PC-9 (cell line): ENCODE measurements around the gene FGF9. TPM values are rescaled to one million over a fixed set of nuclear protein-coding genes. Genes with fewer than 3 reads are reported as not detected.

ENCODE experiments used
- BruUV-seq: library from RNA; stranded (reverse); fragments of 400-500 nt; replicated peaks from 2 replicates; lab custom pipeline; 2021; lab: Mats Ljungman, UMichigan
- CTCF ChIA-PET: fragments of 300-600 bp; sonication (Branson Sonifier 250); formaldehyde crosslinking; loops from one replicate; lab custom pipeline; 2022; ENCODE audit warnings: antibody characterized with exemption; lab: Charles Lee
- POLR2A ChIA-PET: fragments of 300-600 bp; sonication (Branson Sonifier 250); formaldehyde crosslinking; loops from one replicate; lab custom pipeline; 2022; ENCODE audit warnings: antibody characterized with exemption; ENCODE audit not compliant: unreplicated experiment; lab: Charles Lee
- DNase-seq, 2 experiments: peaks; one replicate each; pipeline versions ENCODE4 v3.0.0 to v3.0.0-alpha.2; 2015 to 2022; ENCODE audit warnings: mixed read lengths in 1 of 2
- H2AFZ ChIP-seq: fragments of 200-600 bp; sonication (generic); 2 replicates; pipeline ENCODE4 v1.8.1; 2017; ENCODE audit warnings: antibody characterized with exemption
- H3F3A ChIP-seq: fragments of 200-600 bp; sonication (generic); 2 replicates; pipeline ENCODE4 v1.8.1; 2017; ENCODE audit warnings: antibody characterized with exemption, mild to moderate bottlenecking, low read depth; ENCODE audit not compliant: insufficient read depth
- H3K27ac ChIP-seq: fragments of 200-600 bp; sonication (generic); 2 replicates; pipeline ENCODE4 v1.6.1; 2016; ENCODE audit warnings: mixed run types
- H3K27me3 ChIP-seq: fragments of 200-600 bp; sonication (generic); 2 replicates; pipeline ENCODE4 v1.6.1; 2016; ENCODE audit warnings: low read depth, mixed run types; ENCODE audit not compliant: insufficient read depth
- H3K36me3 ChIP-seq: fragments of 200-600 bp; sonication (generic); 2 replicates; pipeline ENCODE4 v1.6.1; 2016; ENCODE audit warnings: low read depth, mixed run types
- H3K4me1 ChIP-seq: fragments of 200-600 bp; sonication (generic); replicated peaks from 2 replicates; pipeline ENCODE4 v1.6.1; 2016; ENCODE audit warnings: mixed run types; ENCODE audit not compliant: insufficient read depth
- H3K4me2 ChIP-seq: fragments of 200-600 bp; sonication (generic); 2 replicates; pipeline ENCODE4 v1.6.1; 2017; ENCODE audit warnings: mixed run types
- H3K4me3 ChIP-seq: fragments of 200-600 bp; sonication (generic); 2 replicates; pipeline ENCODE4 v1.6.1; 2016; ENCODE audit warnings: mixed run types
- H3K79me2 ChIP-seq: fragments of 200-600 bp; sonication (generic); 2 replicates; pipeline ENCODE4 v1.6.1; 2017; ENCODE audit warnings: low read depth, mixed run types
- H3K9me2 ChIP-seq: fragments of 200-600 bp; sonication (generic); 2 replicates; pipeline ENCODE4 v1.8.1; 2017; ENCODE audit warnings: mild to moderate bottlenecking; ENCODE audit not compliant: insufficient read depth
- H3K9me3 ChIP-seq: fragments of 200-600 bp; sonication (generic); 2 replicates; pipeline ENCODE4 v1.8.1; 2016; ENCODE audit warnings: low read depth; ENCODE audit not compliant: insufficient read depth
- H4K20me1 ChIP-seq: fragments of 200-600 bp; sonication (generic); 2 replicates; pipeline ENCODE4 v1.8.1; 2017; ENCODE audit not compliant: insufficient read depth
- CTCF ChIP-seq: fragments of 200-600 bp; sonication (generic); conservative IDR thresholded peaks from 2 replicates; pipeline ENCODE4 v1.6.1; 2017; ENCODE audit warnings: mixed run types, antibody characterized with exemption, mild to moderate bottlenecking, moderate library complexity
- EZH2 ChIP-seq: fragments of 200-600 bp; sonication (generic); IDR thresholded peaks from 2 replicates; pipeline ENCODE4 v1.8.0; 2017; ENCODE audit warnings: antibody characterized with exemption, low read depth
- intact Hi-C: fragments of 100-400 bp; cut with micrococcal nuclease; formaldehyde crosslinking; loops from one replicate; pipeline ENCODE4 v1.10.0; 2022; ENCODE audit not compliant: unreplicated experiment
- total RNA-seq: library from RNA; stranded (reverse); gene quantifications from 2 replicates; pipeline ENCODE4 v1.2.3, GENCODE V29; 2021

FGF9 gene
- total RNA-seq, 1 experiment from 2014 or later, result not detected

GRCh38 chr13:21695546-21695945 is 24.7 kb downstream of the FGF9 start:
- Histone ChIP-seq H3K27me3 (peaks cover 96% of the 10 kb centered on the region), H3F3A (no peaks in the 10 kb centered on the region), H3K4me3 (no peak overlapping the region), H2AFZ (no peak overlapping the region), H3K4me2 (no peak overlapping the region), H3K27ac (no peak overlapping the region), H4K20me1 (no peaks in the 10 kb centered on the region), H3K4me1 (no peaks in the 10 kb centered on the region), H3K36me3 (no peaks in the 10 kb centered on the region), H3K9me2 (no peaks in the 10 kb centered on the region), H3K79me2 (no peaks in the 10 kb centered on the region), H3K9me3 (no peaks in the 10 kb centered on the region)
- TF ChIP-seq EZH2, result no peak
- TF ChIP-seq CTCF, result no peak
- DNase-seq, result no peak
- no TSS peak for BruUV-seq
- intact Hi-C loops, result no loop called here
- ChIA-PET POLR2A (no interaction called here), CTCF (interaction anchor here (0.6 kb wide), 1 partner anchor 1836 kb away, joined by 4 read pairs; no protein-coding TSS in a partner anchor)

GRCh38 chr13:21696865-21697448 is 26.1 kb downstream of the FGF9 start:
- no peak for DNase-seq
- no TSS peak for BruUV-seq
- Histone ChIP-seq H3K4me3 (no peak overlapping the region), H3K9me2 (no peaks in the 10 kb centered on the region), H3F3A (no peaks in the 10 kb centered on the region), H2AFZ (no peak overlapping the region), H3K9me3 (no peaks in the 10 kb centered on the region), H3K4me2 (no peak overlapping the region), H3K27me3 (peaks cover 91% of the 10 kb centered on the region), H3K4me1 (no peaks in the 10 kb centered on the region), H3K36me3 (no peaks in the 10 kb centered on the region), H3K27ac (no peak overlapping the region), H4K20me1 (no peaks in the 10 kb centered on the region), H3K79me2 (no peaks in the 10 kb centered on the region)
- TF ChIP-seq CTCF (no peak), EZH2 (no peak)
- intact Hi-C loops, result no loop called here
- ChIA-PET CTCF (no interaction called here), POLR2A (no interaction called here)

DNA sequence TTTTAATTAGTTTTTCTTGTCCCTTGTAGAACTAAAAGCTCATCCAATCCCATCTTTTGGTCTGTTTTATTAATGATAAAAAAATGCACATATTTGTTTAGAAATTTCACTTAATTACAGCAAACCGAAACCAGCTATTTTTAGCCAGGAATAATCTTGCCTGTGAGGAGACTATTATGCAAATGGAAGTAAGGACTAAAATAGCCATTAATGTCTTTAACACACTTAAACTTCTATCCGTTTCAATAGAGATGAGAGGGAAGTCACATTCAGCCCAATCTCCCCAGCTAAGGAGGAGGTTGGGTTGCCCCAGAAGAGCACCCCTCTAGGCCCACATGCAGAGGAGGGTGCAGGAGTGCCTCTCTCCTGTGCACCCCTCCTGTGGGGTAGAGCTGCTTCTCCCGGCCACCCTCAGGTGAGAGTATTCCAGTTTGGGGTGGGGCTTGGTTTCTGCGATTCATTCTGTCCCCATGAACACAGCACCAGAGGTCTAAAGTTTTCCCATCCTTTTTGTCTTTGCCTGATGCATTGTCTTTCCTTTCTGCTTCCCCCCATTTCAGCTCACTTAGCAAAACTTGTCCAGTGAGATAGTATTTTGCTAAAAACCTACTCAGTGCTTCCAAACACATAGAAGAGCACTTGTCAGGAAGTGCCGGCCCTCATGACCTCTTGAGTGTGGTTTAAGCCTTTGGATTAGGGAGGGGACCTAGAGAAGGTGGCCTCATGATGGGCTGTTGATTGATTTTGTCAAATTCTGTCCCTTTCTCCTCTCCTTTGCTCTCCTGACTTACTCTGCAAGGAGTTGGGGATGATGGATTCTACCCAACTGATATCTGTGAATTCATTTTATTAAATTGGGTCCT is 28.2 kb downstream of the FGF9 start:
- intact Hi-C loops, result no loop called here
- Histone ChIP-seq H3K27ac (no peak overlapping the region), H3K4me1 (no peaks in the 10 kb centered on the region), H2AFZ (no peak overlapping the region), H3K9me2 (no peaks in the 10 kb centered on the region), H3K36me3 (no peaks in the 10 kb centered on the region), H3F3A (no peaks in the 10 kb centered on the region), H3K4me3 (no peak overlapping the region), H4K20me1 (no peaks in the 10 kb centered on the region), H3K27me3 (peaks cover 79% of the 10 kb centered on the region), H3K79me2 (no peaks in the 10 kb centered on the region), H3K9me3 (no peaks in the 10 kb centered on the region), H3K4me2 (no peak overlapping the region)
- ChIA-PET POLR2A (no interaction called here), CTCF (no interaction called here)
- no peak for DNase-seq
- no TSS peak for BruUV-seq
- TF ChIP-seq CTCF, result no peak
- TF ChIP-seq EZH2, result no peak
